GM21381 (cell line): ENCODE results near the gene CNPY2.

Experiments
- ATAC-seq: cut with Tn5 transposase; IDR thresholded peaks from one replicate; pipeline ENCODE4 v1.9.1; 2021; ENCODE audit warnings: mild to moderate bottlenecking, moderate library complexity; ENCODE audit not compliant: unreplicated experiment

CNPY2 gene

GRCh38 chr12:56260380-56260779 lies 55.4 kb downstream of the CNPY2 start:
- ATAC-seq = no peak
